IMR-90 (cell line): ENCODE results near the gene SPC25. TPM values are rescaled to one million over a fixed set of nuclear protein-coding genes. Genes with fewer than 3 reads are reported as not detected.

Source experiments
- ATAC-seq: fragments of 200-7000 bp; cut with Tn5 transposase; 2 replicates; pipeline ENCODE4 v1.9.1; 2020; ENCODE audit warnings: low read depth, mild to moderate bottlenecking, moderate library complexity
- BruUV-seq: library from RNA; stranded (reverse); fragments of 400-500 nt; replicated peaks from 2 replicates; lab custom pipeline; 2021; lab: Mats Ljungman, UMichigan
- CTCF ChIA-PET: fragments of 300-600 bp; formaldehyde crosslinking; extraction: SDS; loops from one replicate; lab custom pipeline; 2021; ENCODE audit warnings: antibody characterized with exemption; lab: Yijun Ruan, JAX
- POLR2A ChIA-PET: fragments of 300-600 bp; sonication (Branson Sonifier 250); formaldehyde crosslinking; loops from one replicate; lab custom pipeline; 2022; ENCODE audit warnings: antibody characterized with exemption; ENCODE audit not compliant: unreplicated experiment; lab: Charles Lee
- DNase-seq: peaks from one replicate; pipeline ENCODE4 v3.0.0; 2013
- H2AFZ ChIP-seq: replicated peaks from 2 replicates; pipeline ENCODE3; 2013; ENCODE audit warnings: low read length, mild to moderate bottlenecking; ENCODE audit not compliant: poor library complexity
- H2AK5ac ChIP-seq: 2 replicates; pipeline ENCODE4 v1.6.1; 2013; ENCODE audit warnings: low read depth, low read length, inconsistent platforms
- H2AK9ac ChIP-seq: replicated peaks from 2 replicates; pipeline ENCODE3; 2013; ENCODE audit warnings: mild to moderate bottlenecking, low read depth, low read length, moderate library complexity; ENCODE audit not compliant: poor library complexity
- H2BK120ac ChIP-seq: 2 replicates; pipeline ENCODE4 v1.6.1; 2013; ENCODE audit warnings: low read depth, low read length, inconsistent platforms
- H2BK15ac ChIP-seq: 3 replicates; pipeline ENCODE4 v1.6.1; 2013; ENCODE audit warnings: low read depth, low read length, inconsistent platforms
- H2BK20ac ChIP-seq: 2 replicates; pipeline ENCODE4 v1.6.1; 2013; ENCODE audit warnings: low read depth, mild to moderate bottlenecking, inconsistent platforms, low read length, moderate library complexity
- H2BK5ac ChIP-seq: 2 replicates; pipeline ENCODE4 v1.6.1; 2013; ENCODE audit warnings: mild to moderate bottlenecking, low read depth, low read length, inconsistent platforms; ENCODE audit not compliant: poor library complexity, severe bottlenecking
- H3K14ac ChIP-seq: replicated peaks from 2 replicates; pipeline ENCODE4 v1.6.1; 2013; ENCODE audit warnings: low read depth, low read length, inconsistent platforms
- H3K18ac ChIP-seq: 2 replicates; pipeline ENCODE4 v1.6.1; 2013; ENCODE audit warnings: low read depth, low read length, control low read depth
- H3K23ac ChIP-seq: 2 replicates; pipeline ENCODE4 v1.6.1; 2013; ENCODE audit warnings: low read depth, low read length, inconsistent platforms
- H3K27ac ChIP-seq: 2 replicates; pipeline ENCODE4 v1.5.1; 2013; ENCODE audit warnings: mild to moderate bottlenecking, control low read depth, low read length; ENCODE audit not compliant: insufficient read depth
- H3K27me3 ChIP-seq: 2 replicates; pipeline ENCODE4 v1.6.1; 2013; ENCODE audit warnings: low read length; ENCODE audit not compliant: control insufficient read depth, insufficient read depth
- H3K36me3 ChIP-seq: 2 replicates; pipeline ENCODE4 v1.6.1; 2013; ENCODE audit warnings: low read length, mixed read lengths; ENCODE audit not compliant: control insufficient read depth, insufficient read depth
- H3K4ac ChIP-seq: 2 replicates; pipeline ENCODE4 v1.6.1; 2013; ENCODE audit warnings: low read depth, low read length, inconsistent platforms
- H3K4me1 ChIP-seq: 2 replicates; pipeline ENCODE4 v1.6.1; 2013; ENCODE audit warnings: low read length, mixed read lengths; ENCODE audit not compliant: control insufficient read depth, insufficient read depth
- H3K4me2 ChIP-seq: 2 replicates; pipeline ENCODE4 v1.6.1; 2013; ENCODE audit warnings: low read depth, mild to moderate bottlenecking, control low read depth, low read length, moderate library complexity
- H3K4me3 ChIP-seq: 2 replicates; pipeline ENCODE4 v1.5.1; 2013; ENCODE audit warnings: low read depth, mild to moderate bottlenecking, control low read depth, low read length, moderate library complexity; ENCODE audit not compliant: insufficient read depth
- H3K56ac ChIP-seq: 2 replicates; pipeline ENCODE4 v1.6.1; 2013; ENCODE audit warnings: low read length, inconsistent platforms; ENCODE audit not compliant: insufficient read depth; ENCODE audit errors: extremely low read depth
- H3K79me1 ChIP-seq, 2 experiments: 2 replicates each; pipeline ENCODE4 v1.6.1; 2013; ENCODE audit warnings: low read length in 2 of 2, inconsistent platforms in 1 of 2, low read depth in 1 of 2
- H3K9ac ChIP-seq: 2 replicates; pipeline ENCODE4 v1.6.1; 2013; ENCODE audit warnings: low read depth, low read length, control low read depth
- H3K9me1 ChIP-seq: 2 replicates; pipeline ENCODE4 v1.6.1; 2013; ENCODE audit warnings: low read length, inconsistent platforms; ENCODE audit not compliant: insufficient read depth
- H3K9me3 ChIP-seq: 2 replicates; pipeline ENCODE4 v1.6.1; 2013; ENCODE audit warnings: low read length; ENCODE audit not compliant: control insufficient read depth, insufficient read depth
- H4K20me1 ChIP-seq: 2 replicates; pipeline ENCODE4 v1.6.1; 2013; ENCODE audit warnings: low read length, inconsistent platforms; ENCODE audit not compliant: insufficient read depth
- H4K5ac ChIP-seq: 2 replicates; pipeline ENCODE4 v1.6.1; 2013; ENCODE audit warnings: mild to moderate bottlenecking, low read depth, low read length, control low read depth
- H4K8ac ChIP-seq, 2 experiments: 2 replicates each; pipeline ENCODE4 v1.6.1; 2013; ENCODE audit warnings: low read depth in 2 of 2, low read length in 2 of 2, control low read depth in 1 of 2, inconsistent platforms in 1 of 2
- H4K91ac ChIP-seq: 2 replicates; pipeline ENCODE4 v1.6.1; 2013; ENCODE audit warnings: low read depth, low read length, inconsistent platforms; ENCODE audit not compliant: insufficient read depth
- BHLHE40 ChIP-seq: fragments of 150-350 bp; IDR thresholded peaks from 2 replicates; pipeline ENCODE4 v1.6.1; 2016; ENCODE audit warnings: mild to moderate bottlenecking, low read depth, low read length
- CHD1 ChIP-seq: IDR thresholded peaks from 2 replicates; pipeline ENCODE4 v1.6.1; 2012; ENCODE audit warnings: low read depth, low read length, improper control_type of control experiment
- MAZ ChIP-seq: IDR thresholded peaks from 2 replicates; pipeline ENCODE4 v1.6.1; 2012; ENCODE audit warnings: low read depth, mild to moderate bottlenecking, low read length, improper control_type of control experiment, moderate library complexity, borderline replicate concordance
- MXI1 ChIP-seq: IDR thresholded peaks from 2 replicates; pipeline ENCODE4 v1.6.1; 2012; ENCODE audit warnings: low read depth, mild to moderate bottlenecking, low read length, moderate library complexity, borderline replicate concordance
- POLR2A ChIP-seq: IDR thresholded peaks from 2 replicates; pipeline ENCODE4 v1.6.1; 2012; ENCODE audit warnings: mild to moderate bottlenecking, low read depth, low read length
- RCOR1 ChIP-seq: IDR thresholded peaks from 2 replicates; pipeline ENCODE4 v1.6.1; 2012; ENCODE audit warnings: mild to moderate bottlenecking, low read length, improper control_type of control experiment; ENCODE audit not compliant: insufficient replicate concordance
- WGBS, 2 experiments: methylation state at CpG; one replicate each; pipeline versions ENCODE4 v1.1.5 to v1.1.7; 2013; ENCODE audit warnings: missing lambda C conversion rate in 2 of 2; ENCODE audit not compliant: insufficient read length in 1 of 2; ENCODE audit errors: extremely low coverage in 2 of 2; 5-methylcytosine and 5-hydroxymethylcytosine counted together
- dilution Hi-C: fragments of 300-500 bp; cut with HindIII; formaldehyde crosslinking; loops from one replicate; pipeline ENCODE4 v1.14.3; 2018; ENCODE audit warnings: low sequenced_read_pairs; ENCODE audit not compliant: unreplicated experiment
- in situ Hi-C: fragments of 300-500 bp; cut with MboI; formaldehyde crosslinking; loops from 3 replicates; pipeline ENCODE4 v1.14.3; 2019; ENCODE audit warnings: low sequenced_read_pairs, inconsistent platforms, mixed read lengths
- intact Hi-C: fragments of 100-400 bp; cut with micrococcal nuclease; formaldehyde crosslinking; loops from 2 replicates; pipeline ENCODE4 v1.10.0; 2022
- polyA plus RNA-seq, 3 experiments: library from polyadenylated mRNA; depleted of rRNA; stranded (reverse); fragments of >200 nt; gene quantifications; 2 replicates each; pipeline ENCODE4 v1.2.3, GENCODE V29; 2012; ENCODE audit warnings: low replicate concordance in 1 of 3
- total RNA-seq: library from RNA; depleted of rRNA; stranded (reverse); fragments of >200 nt; gene quantifications from 2 replicates; pipeline ENCODE4 v1.2.3, GENCODE V29; 2012
- TF ChIP-seq, protein P1 (sequence below): fragments of 150-350 bp; IDR thresholded peaks from 2 replicates; pipeline ENCODE4 v1.6.1; 2017; ENCODE audit warnings: mild to moderate bottlenecking, antibody characterized with exemption, low read length, low read depth

Gene SPC25
- total and polyA plus RNA-seq, 2 of the 4 experiments (the other 2 are of a cell fraction) = 2.0 to 7.1 TPM

DNA sequence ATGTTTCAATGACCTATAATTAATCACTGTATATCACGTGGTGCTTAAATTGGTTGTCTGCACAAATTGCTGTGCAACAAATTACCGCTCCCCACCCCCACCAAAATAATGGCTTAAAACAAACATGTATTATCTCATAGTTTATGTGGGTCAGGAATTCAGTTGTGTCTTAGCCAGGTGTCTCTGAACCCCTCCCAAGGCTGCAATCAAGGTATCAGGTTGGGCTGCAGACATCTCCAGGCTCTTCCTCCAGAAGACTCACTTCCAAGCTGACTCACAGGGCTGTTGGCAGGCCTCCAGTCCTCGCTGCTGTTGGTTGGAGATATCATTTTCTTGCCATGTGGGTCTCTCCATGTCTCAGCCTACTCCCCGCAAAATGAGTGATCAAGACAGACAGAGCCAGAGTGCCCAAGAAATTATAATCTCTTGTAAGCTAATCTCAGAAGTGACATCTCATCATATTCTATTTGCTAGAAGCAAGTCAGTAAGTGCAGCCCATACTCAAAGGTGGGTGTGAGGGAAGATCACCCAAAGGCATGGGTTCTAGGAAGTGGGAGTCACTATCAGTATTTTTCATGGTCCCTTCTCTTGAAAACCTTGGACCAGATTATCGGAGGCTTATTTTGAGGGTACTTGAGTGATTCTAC lies 38.4 kb downstream of the SPC25 start:
- peak; percentile 84 for DNase-seq
- Histone ChIP-seq H3K4me3 (no peak overlapping the region), H3K4me2 (no peak overlapping the region), H3K56ac (no peak overlapping the region), H3K27me3 (no peaks in the 10 kb centered on the region), H3K9ac (no peak overlapping the region), H2BK120ac (no peak overlapping the region), H3K14ac (no peak overlapping the region), H4K5ac (no peak overlapping the region), H2AK5ac (no peak overlapping the region), H3K23ac (no peak overlapping the region), H3K27ac (no peak overlapping the region), H3K36me3 (no peaks in the 10 kb centered on the region), H3K18ac (no peak overlapping the region), H4K8ac (no peak overlapping the region), H4K91ac (no peak overlapping the region), H2BK5ac (no peak overlapping the region), H3K9me1 (no peaks in the 10 kb centered on the region), H3K9me3 (no peaks in the 10 kb centered on the region), H4K20me1 (no peaks in the 10 kb centered on the region), H3K79me1 (no peaks in the 10 kb centered on the region), H3K4ac (no peak overlapping the region), H2AK9ac (no peak overlapping the region), H2BK20ac (no peak overlapping the region), H3K4me1 (no peaks in the 10 kb centered on the region), H2AFZ (no peak overlapping the region), H2BK15ac (no peak overlapping the region)
- intact Hi-C loops = no loop called here
- WGBS, 2 experiments = no CpG with 5 or more reads among the region's 5 CpGs
- dilution Hi-C loops = no loop called here
- TF ChIP-seq MAZ = no peak
- no peak for TF ChIP-seq POLR2A
- TF ChIP-seq BHLHE40 = no peak
- no peak; the same call in 1 of the 2 replicates for TF ChIP-seq MXI1
- no peak for TF ChIP-seq RCOR1
- TF ChIP-seq, protein P1, sequence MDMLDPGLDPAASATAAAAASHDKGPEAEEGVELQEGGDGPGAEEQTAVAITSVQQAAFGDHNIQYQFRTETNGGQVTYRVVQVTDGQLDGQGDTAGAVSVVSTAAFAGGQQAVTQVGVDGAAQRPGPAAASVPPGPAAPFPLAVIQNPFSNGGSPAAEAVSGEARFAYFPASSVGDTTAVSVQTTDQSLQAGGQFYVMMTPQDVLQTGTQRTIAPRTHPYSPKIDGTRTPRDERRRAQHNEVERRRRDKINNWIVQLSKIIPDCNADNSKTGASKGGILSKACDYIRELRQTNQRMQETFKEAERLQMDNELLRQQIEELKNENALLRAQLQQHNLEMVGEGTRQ = no peak
- no peak for TF ChIP-seq CHD1
- ChIA-PET CTCF (no interaction called here), POLR2A (no interaction called here)
- in situ Hi-C loops = no loop called here
- no TSS peak for BruUV-seq
- ATAC-seq = peak; percentile 67
